HCT116 (cell line): ENCODE data around the gene SLCO1B3. TPM values are rescaled to one million over a fixed set of nuclear protein-coding genes. Genes with fewer than 3 reads are reported as not detected.

Experiments
- ATAC-seq: fragments of 200-7000 bp; cut with Tn5 transposase; 2 replicates; pipeline ENCODE4 v1.9.1; 2020; ENCODE audit warnings: mild to moderate bottlenecking, moderate library complexity
- BruUV-seq: library from RNA; stranded (reverse); fragments of 400-500 nt; replicated peaks from 2 replicates; lab custom pipeline; 2021; lab: Mats Ljungman, UMichigan
- CTCF ChIA-PET: fragments of 300-600 bp; sonication (Branson Sonifier 250); formaldehyde crosslinking; loops from one replicate; lab custom pipeline; 2021; ENCODE audit warnings: antibody characterized with exemption; lab: Charles Lee
- POLR2A ChIA-PET: fragments of 300-600, 350-600 bp; sonication (Branson Sonifier 250); formaldehyde crosslinking; loops from one replicate; lab custom pipeline; 2021; ENCODE audit warnings: antibody characterized with exemption; lab: Charles Lee
- RAD21 ChIA-PET, 2 experiments: fragments of 300-600 bp; sonication (Branson Sonifier 250); formaldehyde crosslinking; loops; one replicate each; lab custom pipeline; 2023; ENCODE audit warnings: low total read pairs in 2 of 2; ENCODE audit not compliant: uncharacterized antibody in 2 of 2, unreplicated experiment in 2 of 2, low non-redundant PET in 1 of 2; lab: Charles Lee
- DNase-seq: peaks from one replicate; pipeline ENCODE4 v3.0.0-alpha.2; 2010; ENCODE audit warnings: low read depth, low spot score
- H2AFZ ChIP-seq: fragments of 200-600 bp; shearing (Covaris generic), sonication (generic); 2 replicates; pipeline ENCODE4 v1.6.1; 2017; ENCODE audit warnings: low read depth, mixed run types, mixed read lengths, antibody characterized with exemption, low read length; ENCODE audit not compliant: poor library complexity, severe bottlenecking
- H3K27ac ChIP-seq: 2 replicates; pipeline ENCODE4 v1.5.1; 2012; ENCODE audit warnings: low read depth, low read length
- H3K27me3 ChIP-seq: fragments of 200-600 bp; sonication (generic); 2 replicates; pipeline ENCODE4 v1.6.1; 2016; ENCODE audit warnings: mixed run types, low read length, mixed read lengths; ENCODE audit not compliant: insufficient read depth
- H3K36me3 ChIP-seq, 2 experiments: fragments of 200-500 bp in 1 of 2; fragments of 200-600 bp in 1 of 2; sonication (Bioruptor generic) in 1 of 2; sonication (generic) in 1 of 2; 2 replicates each; pipeline versions ENCODE4 v1.5.1 to v1.6.1; 2014 to 2016; ENCODE audit warnings: low read length in 2 of 2, inconsistent platforms in 1 of 2, mixed read lengths in 1 of 2, mixed run types in 1 of 2; ENCODE audit not compliant: insufficient read depth in 2 of 2, control insufficient read depth in 1 of 2
- H3K4me1 ChIP-seq, 2 experiments: fragments of 200-600 bp in 1 of 2; sonication (generic) in 1 of 2; 2 replicates each; pipeline versions ENCODE4 v1.5.1 to v1.6.1; 2012 to 2017; ENCODE audit warnings: low read length in 2 of 2, inconsistent platforms in 1 of 2, mild to moderate bottlenecking in 1 of 2, mixed read lengths in 1 of 2, mixed run types in 1 of 2, moderate library complexity in 1 of 2; ENCODE audit not compliant: insufficient read depth in 2 of 2, control insufficient read depth in 1 of 2
- H3K4me2 ChIP-seq: fragments of 200-600 bp; sonication (generic); 2 replicates; pipeline ENCODE4 v1.6.1; 2017; ENCODE audit warnings: mixed run types, low read length, mixed read lengths
- H3K4me3 ChIP-seq, 2 experiments: fragments of 200-600 bp in 1 of 2; sonication (generic) in 1 of 2; replicated peaks in 1 of 2; 2 replicates each; pipeline ENCODE4 v1.5.1; 2011 to 2016; ENCODE audit warnings: low read length in 2 of 2, control low read depth in 1 of 2, low read depth in 1 of 2, mild to moderate bottlenecking in 1 of 2, mixed read lengths in 1 of 2, mixed run types in 1 of 2
- H3K79me2 ChIP-seq: fragments of 200-600 bp; sonication (generic); 2 replicates; pipeline ENCODE4 v1.6.1; 2017; ENCODE audit warnings: mild to moderate bottlenecking, mixed run types, low read length, moderate library complexity, mixed read lengths; ENCODE audit not compliant: insufficient read depth
- H3K9ac ChIP-seq: fragments of 200-600 bp; sonication (generic); 2 replicates; pipeline ENCODE4 v1.6.1; 2016; ENCODE audit warnings: low read length, mixed read lengths
- H3K9me2 ChIP-seq: fragments of 200-600 bp; sonication (generic), shearing (Covaris generic); 2 replicates; pipeline ENCODE4 v1.6.1; 2017; ENCODE audit warnings: mixed run types, mild to moderate bottlenecking, moderate library complexity; ENCODE audit not compliant: insufficient read depth
- H3K9me3 ChIP-seq, 2 experiments: fragments of 200-500 bp in 1 of 2; fragments of 200-600 bp in 1 of 2; sonication (Bioruptor generic) in 1 of 2; sonication (generic) in 1 of 2; 2 replicates each; pipeline ENCODE4 v1.6.1; 2014 to 2017; ENCODE audit warnings: low read length in 2 of 2, mixed read lengths in 2 of 2, inconsistent platforms in 1 of 2, low read depth in 1 of 2, mild to moderate bottlenecking in 1 of 2, mixed run types in 1 of 2, moderate library complexity in 1 of 2; ENCODE audit not compliant: control insufficient read depth in 1 of 2, insufficient read depth in 1 of 2
- H4K20me1 ChIP-seq: fragments of 200-600 bp; sonication (generic), shearing (Covaris generic); 2 replicates; pipeline ENCODE4 v1.6.1; 2017; ENCODE audit warnings: mixed run types, mild to moderate bottlenecking, moderate library complexity; ENCODE audit not compliant: insufficient read depth
- ATF3 ChIP-seq: IDR thresholded peaks from 2 replicates; pipeline ENCODE4 v1.6.1; 2012
- CEBPB ChIP-seq: IDR thresholded peaks from 2 replicates; pipeline ENCODE4 v1.6.1; 2012; ENCODE audit warnings: low read depth
- ELF1 ChIP-seq: IDR thresholded peaks from 2 replicates; pipeline ENCODE4 v1.6.1; 2012; ENCODE audit warnings: low read depth, borderline replicate concordance
- EZH2 ChIP-seq: fragments of 200-600 bp; sonication (generic); IDR thresholded peaks from 2 replicates; pipeline ENCODE4 v1.6.1; 2017; ENCODE audit warnings: antibody characterized with exemption, mixed run types
- FOSL1 ChIP-seq: IDR thresholded peaks from 2 replicates; pipeline ENCODE4 v1.6.1; 2012; ENCODE audit warnings: low read depth
- JUND ChIP-seq: IDR thresholded peaks from 2 replicates; pipeline ENCODE4 v1.6.1; 2012
- POLR2A ChIP-seq: IDR thresholded peaks from 2 replicates; pipeline ENCODE4 v1.7.0; 2011; ENCODE audit warnings: borderline replicate concordance; ENCODE audit not compliant: insufficient read depth, insufficient read length; ENCODE audit errors: extremely low read depth
- REST ChIP-seq: IDR thresholded peaks from 2 replicates; pipeline ENCODE4 v1.6.1; 2012; ENCODE audit warnings: low read depth
- SP1 ChIP-seq: IDR thresholded peaks from 2 replicates; pipeline ENCODE4 v1.6.1; 2012; ENCODE audit warnings: low read depth
- SRF ChIP-seq: IDR thresholded peaks from 2 replicates; pipeline ENCODE4 v1.6.1; 2012; ENCODE audit warnings: low read depth
- TCF7L2 ChIP-seq: IDR thresholded peaks from 2 replicates; pipeline ENCODE4 v1.7.0; 2011; ENCODE audit warnings: borderline replicate concordance, inconsistent platforms; ENCODE audit not compliant: insufficient read depth, insufficient read length; ENCODE audit errors: extremely low read depth
- YY1 ChIP-seq: IDR thresholded peaks from 2 replicates; pipeline ENCODE4 v1.6.1; 2011; ENCODE audit warnings: low read length, low read depth, moderate library complexity, mild to moderate bottlenecking; ENCODE audit not compliant: insufficient replicate concordance; ENCODE audit errors: extremely low read depth
- ZFX ChIP-seq: fragments of 450-650 bp; IDR thresholded peaks from 2 replicates; pipeline ENCODE4 v1.6.1; 2017
- intact Hi-C: fragments of 100-400 bp; cut with micrococcal nuclease; formaldehyde crosslinking; loops from 2 replicates; pipeline ENCODE4 v1.10.0; 2022
- total RNA-seq: library from RNA; stranded (reverse); gene quantifications from one replicate; pipeline ENCODE4 v1.2.1, GENCODE V29; 2021; ENCODE audit not compliant: unreplicated experiment
- TF ChIP-seq, protein P1 (sequence below): IDR thresholded peaks from 2 replicates; pipeline ENCODE4 v1.6.1; 2012
- TF ChIP-seq, protein P2 (sequence below): IDR thresholded peaks from 2 replicates; pipeline ENCODE4 v1.6.1; 2011; ENCODE audit warnings: mild to moderate bottlenecking, low read length, moderate library complexity; ENCODE audit not compliant: insufficient replicate concordance; ENCODE audit errors: extremely low read depth

The SLCO1B3 gene
- total RNA-seq, 1 experiment from 2014 or later: 5.4 TPM

DNA sequence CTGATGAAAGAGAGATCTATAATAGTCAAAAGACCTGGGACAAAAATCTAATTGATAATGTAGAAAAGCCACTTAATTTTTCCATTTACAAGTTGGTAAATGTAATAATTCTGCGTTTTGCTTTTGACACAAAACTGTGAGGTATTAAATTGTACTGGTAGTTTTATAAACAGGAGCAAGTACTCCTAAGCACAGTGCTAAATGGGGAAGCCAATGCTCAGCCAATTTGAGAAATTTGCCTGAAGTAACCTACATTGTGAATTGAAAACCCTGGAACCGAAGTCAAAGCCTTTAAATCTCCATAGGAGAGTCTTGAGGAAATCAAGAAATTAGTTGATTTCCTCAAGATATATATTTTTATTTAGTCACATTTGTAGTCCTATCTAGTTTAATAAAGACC lies 152.8 kb downstream of the SLCO1B3 start:
- BruUV-seq: no TSS peak
- ChIA-PET RAD21 (no interaction called here), CTCF (no interaction called here), POLR2A (no interaction called here)
- intact Hi-C loops: no loop called here
- H3K79me2 ChIP-seq: no peaks in the 10 kb centered on the region
- no peak overlapping the region for H3K27ac ChIP-seq
- TF ChIP-seq ELF1 (no peak), JUND (no peak), YY1 (no peak), POLR2A (no peak), SRF (no peak), REST (no peak), TCF7L2 (no peak), ZFX (no peak), FOSL1 (no peak), EZH2 (no peak), SP1 (no peak), ATF3 (no peak), CEBPB (no peak)
- TF ChIP-seq, protein P1, sequence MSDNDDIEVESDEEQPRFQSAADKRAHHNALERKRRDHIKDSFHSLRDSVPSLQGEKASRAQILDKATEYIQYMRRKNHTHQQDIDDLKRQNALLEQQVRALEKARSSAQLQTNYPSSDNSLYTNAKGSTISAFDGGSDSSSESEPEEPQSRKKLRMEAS: no peak
- TF ChIP-seq, protein P2, sequence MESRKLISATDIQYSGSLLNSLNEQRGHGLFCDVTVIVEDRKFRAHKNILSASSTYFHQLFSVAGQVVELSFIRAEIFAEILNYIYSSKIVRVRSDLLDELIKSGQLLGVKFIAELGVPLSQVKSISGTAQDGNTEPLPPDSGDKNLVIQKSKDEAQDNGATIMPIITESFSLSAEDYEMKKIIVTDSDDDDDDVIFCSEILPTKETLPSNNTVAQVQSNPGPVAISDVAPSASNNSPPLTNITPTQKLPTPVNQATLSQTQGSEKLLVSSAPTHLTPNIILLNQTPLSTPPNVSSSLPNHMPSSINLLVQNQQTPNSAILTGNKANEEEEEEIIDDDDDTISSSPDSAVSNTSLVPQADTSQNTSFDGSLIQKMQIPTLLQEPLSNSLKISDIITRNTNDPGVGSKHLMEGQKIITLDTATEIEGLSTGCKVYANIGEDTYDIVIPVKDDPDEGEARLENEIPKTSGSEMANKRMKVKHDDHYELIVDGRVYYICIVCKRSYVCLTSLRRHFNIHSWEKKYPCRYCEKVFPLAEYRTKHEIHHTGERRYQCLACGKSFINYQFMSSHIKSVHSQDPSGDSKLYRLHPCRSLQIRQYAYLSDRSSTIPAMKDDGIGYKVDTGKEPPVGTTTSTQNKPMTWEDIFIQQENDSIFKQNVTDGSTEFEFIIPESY: no peak
- H3K27me3 ChIP-seq: no peaks in the 10 kb centered on the region
- H3K36me3 ChIP-seq: no peaks in the 10 kb centered on the region
- H3K4me2 ChIP-seq: no peak overlapping the region
- H3K9me2 ChIP-seq: no peaks in the 10 kb centered on the region
- H3K9ac ChIP-seq: no peak overlapping the region
- H2AFZ ChIP-seq: no peak overlapping the region
- DNase-seq (no peak), ATAC-seq (no peak)
- H3K4me3 ChIP-seq: no peak overlapping the region
- no peaks in the 10 kb centered on the region for H4K20me1 ChIP-seq
- H3K4me1 ChIP-seq: no peaks in the 10 kb centered on the region
- H3K9me3 ChIP-seq: no peaks in the 10 kb centered on the region
